GM12878 (cell line): ENCODE results near the gene SRSF1. TPM values are rescaled to one million over a fixed set of nuclear protein-coding genes. Genes with fewer than 3 reads are reported as not detected.

Source experiments
- ATAC-seq: fragments of 200-7000 bp; cut with Tn5 transposase; 3 replicates; pipeline ENCODE4 v1.9.1; 2020; ENCODE audit warnings: mild to moderate bottlenecking, moderate library complexity
- BruUV-seq: library from RNA; stranded (reverse); fragments of 400-500 nt; replicated peaks from 2 replicates; lab custom pipeline; 2021; lab: Mats Ljungman, UMichigan
- CTCF ChIA-PET: fragments of 300-600 bp; sonication (Branson Sonifier 250); formaldehyde crosslinking; extraction: SDS; loops from one replicate; lab custom pipeline; 2021; ENCODE audit warnings: inconsistent platforms; lab: Yijun Ruan, JAX
- POLR2A ChIA-PET: fragments of 350-600 bp; formaldehyde crosslinking; extraction: SDS; loops from one replicate; lab custom pipeline; 2021; ENCODE audit warnings: inconsistent platforms; lab: Charles Lee
- RAD21 ChIA-PET: fragments of 300-600 bp; sonication (Branson Sonifier 250); formaldehyde crosslinking; loops from one replicate; lab custom pipeline; 2023; ENCODE audit warnings: antibody characterized with exemption; ENCODE audit not compliant: unreplicated experiment; lab: Charles Lee
- SMC1A ChIA-PET: fragments of 300-600 bp; sonication (Branson Sonifier 250); formaldehyde crosslinking; loops from one replicate; lab custom pipeline; 2023; ENCODE audit not compliant: unreplicated experiment, uncharacterized antibody; lab: Charles Lee
- DNase-seq: peaks from one replicate; pipeline ENCODE4 v3.0.0-alpha.2; 2011; ENCODE audit warnings: low read depth, low spot score
- FAIRE-seq: peaks from 3 replicates; lab custom pipeline; 2011; peaks lifted over from hg19 to GRCh38; lab: Jason Lieb, UNC
- H2AFZ ChIP-seq: 2 replicates; pipeline ENCODE4 v1.6.0; 2011; ENCODE audit warnings: low read depth, low read length, control low read depth; ENCODE audit not compliant: control insufficient read depth
- H3K27ac ChIP-seq: 2 replicates; pipeline ENCODE4 v1.5.1; 2011; ENCODE audit warnings: control low read depth; ENCODE audit not compliant: control insufficient read depth, insufficient read depth
- H3K27me3 ChIP-seq, 2 experiments: replicated peaks in 1 of 2; 2 replicates each; pipeline versions ENCODE4 v1.6.0 to v1.6.1; 2011; ENCODE audit warnings: low read length in 1 of 2; ENCODE audit not compliant: control insufficient read depth in 2 of 2, insufficient read depth in 2 of 2
- H3K36me3 ChIP-seq, 2 experiments: 2 replicates each; pipeline ENCODE4 v1.5.1; 2011; ENCODE audit warnings: low read length in 1 of 2; ENCODE audit not compliant: control insufficient read depth in 2 of 2, insufficient read depth in 2 of 2
- H3K4me1 ChIP-seq: 2 replicates; pipeline ENCODE4 v1.6.1; 2011; ENCODE audit warnings: mild to moderate bottlenecking, low read length, moderate library complexity, mixed read lengths; ENCODE audit not compliant: control insufficient read depth, insufficient read depth
- H3K4me2 ChIP-seq: 2 replicates; pipeline ENCODE4 v1.6.0; 2011; ENCODE audit warnings: control low read depth; ENCODE audit not compliant: control insufficient read depth, insufficient read depth
- H3K4me3 ChIP-seq: fragments of 200-600 bp; sonication (generic); 2 replicates; pipeline ENCODE4 v1.5.1; 2016
- H3K79me2 ChIP-seq: 2 replicates; pipeline ENCODE4 v1.6.0; 2011; ENCODE audit warnings: low read length; ENCODE audit not compliant: control insufficient read depth, insufficient read depth
- H3K9ac ChIP-seq: 2 replicates; pipeline ENCODE4 v1.8.0; 2011; ENCODE audit warnings: low read length, control low read depth, mixed read lengths; ENCODE audit not compliant: control insufficient read depth, insufficient read depth
- H3K9me3 ChIP-seq: replicated peaks from 3 replicates; pipeline ENCODE4 v1.5.1; 2011; ENCODE audit warnings: mild to moderate bottlenecking, low read length; ENCODE audit not compliant: control insufficient read depth, insufficient read depth
- H4K20me1 ChIP-seq: 2 replicates; pipeline ENCODE4 v1.6.0; 2011; ENCODE audit not compliant: control insufficient read depth, insufficient read depth
- BACH1 ChIP-seq: fragments of 450-650 bp; IDR thresholded peaks from 2 replicates; pipeline ENCODE4 v1.6.1; 2017; ENCODE audit warnings: mild to moderate bottlenecking, borderline replicate concordance
- BHLHE40 ChIP-seq, 2 experiments: fragments of 450-650 bp in 1 of 2; IDR thresholded peaks; 2 replicates each; pipeline ENCODE4 v1.6.1; 2011 to 2017; ENCODE audit warnings: low read depth in 2 of 2, borderline replicate concordance in 1 of 2, improper control_type of control experiment in 1 of 2, low read length in 1 of 2, mild to moderate bottlenecking in 1 of 2
- BMI1 ChIP-seq: fragments of 450-650 bp; IDR thresholded peaks from 2 replicates; pipeline ENCODE4 v1.6.1; 2016; ENCODE audit warnings: mild to moderate bottlenecking, moderate library complexity, borderline replicate concordance
- CHD2 ChIP-seq: IDR thresholded peaks from 2 replicates; pipeline ENCODE4 v1.6.1; 2011; ENCODE audit warnings: low read depth, low read length, improper control_type of control experiment, borderline replicate concordance
- LARP7 ChIP-seq: fragments of 450-650 bp; IDR thresholded peaks from 2 replicates; pipeline ENCODE4 v1.6.1; 2017; ENCODE audit warnings: mild to moderate bottlenecking
- MYC ChIP-seq: IDR thresholded peaks from 2 replicates; pipeline ENCODE4 v1.6.1; 2011; ENCODE audit warnings: mild to moderate bottlenecking, low read length, moderate library complexity, inconsistent platforms; ENCODE audit not compliant: insufficient read depth, insufficient replicate concordance, insufficient read length, severe bottlenecking
- PML ChIP-seq: IDR thresholded peaks from 2 replicates; pipeline ENCODE4 v1.6.1; 2012; ENCODE audit warnings: low read length, inconsistent platforms
- POLR2A ChIP-seq: IDR thresholded peaks from 2 replicates; pipeline ENCODE4 v1.6.1; 2011; ENCODE audit warnings: low read depth, mild to moderate bottlenecking, low read length
- SMAD1 ChIP-seq: fragments of 450-650 bp; IDR thresholded peaks from 2 replicates; pipeline ENCODE4 v1.6.1; 2018; ENCODE audit warnings: mild to moderate bottlenecking, low read depth; ENCODE audit not compliant: partially characterized antibody
- SMAD5 ChIP-seq: IDR thresholded peaks from 2 replicates; pipeline ENCODE4 v1.6.1; 2016; ENCODE audit warnings: antibody characterized with exemption, low read depth
- SMC3 ChIP-seq: IDR thresholded peaks from 2 replicates; pipeline ENCODE4 v1.6.1; 2011; ENCODE audit warnings: low read length, improper control_type of control experiment, borderline replicate concordance
- TCF12 ChIP-seq: IDR thresholded peaks from 2 replicates; pipeline ENCODE4 v1.6.1; 2011; ENCODE audit warnings: low read depth, mild to moderate bottlenecking, low read length
- YBX1 ChIP-seq: fragments of 450-650 bp; IDR thresholded peaks from 2 replicates; pipeline ENCODE4 v1.6.1; 2016; ENCODE audit warnings: antibody characterized with exemption
- WGBS: methylation state at CpG from one replicate; pipeline ENCODE4 v1.1.6; 2016; ENCODE audit warnings: low lambda C conversion rate; ENCODE audit not compliant: insufficient replicate concordance, insufficient coverage; ENCODE audit errors: missing lambda C conversion rate; 5-methylcytosine and 5-hydroxymethylcytosine counted together
- in situ Hi-C: fragments of 300-500 bp; cut with MboI; formaldehyde crosslinking; loops from 9 replicates; pipeline ENCODE4 v1.14.3; 2018; ENCODE audit warnings: mixed read lengths
- intact Hi-C: fragments of 100-400 bp; cut with micrococcal nuclease; formaldehyde crosslinking; loops from one replicate; pipeline ENCODE4 v1.14.2; 2022; ENCODE audit not compliant: unreplicated experiment
- polyA plus RNA-seq, 11 experiments: library from polyadenylated mRNA; depleted of rRNA in 4 of 11; unstranded in 6 of 11; stranded (reverse) in 5 of 11; fragments of >200 nt; fragmentation: Nextera tagmentation in 4 of 11; fragmentation: Illumina TruSeq in 1 of 11; extraction: Ambion mirVana in 4 of 11; extraction: Trizol in 1 of 11; gene quantifications; 1 replicate in 1 of 11; 2 replicates in 10 of 11; pipeline versions ENCODE4 v1.2.1 to v1.2.3, GENCODE V29; 2011 to 2016; ENCODE audit warnings: inconsistent platforms in 2 of 11, missing spikeins in 2 of 11, low read depth in 1 of 11
- total RNA-seq, 4 experiments: library from RNA; depleted of rRNA in 3 of 4; stranded (reverse); fragments of >200 nt in 3 of 4; fragmentation: Illumina TruSeq in 1 of 4; extraction: Trizol in 1 of 4; gene quantifications; 2 replicates each; pipeline versions ENCODE4 v1.2.1 to v1.2.3, GENCODE V29; 2013 to 2021
- TF ChIP-seq, protein P1 (sequence below): fragments of 450-650 bp; IDR thresholded peaks from 2 replicates; pipeline ENCODE4 v1.6.1; 2016; ENCODE audit warnings: mild to moderate bottlenecking
- TF ChIP-seq, protein P2 (sequence below): fragments of 450-650 bp; conservative IDR thresholded peaks from 2 replicates; pipeline ENCODE4 v1.6.1; 2017; ENCODE audit warnings: mild to moderate bottlenecking, moderate library complexity

The SRSF1 gene
- total and polyA plus RNA-seq, 10 of the 15 experiments (the other 5 are each of a cell fraction or from before 2014, with no cell fraction given) = 101 to 474 (median 404) TPM

DNA sequence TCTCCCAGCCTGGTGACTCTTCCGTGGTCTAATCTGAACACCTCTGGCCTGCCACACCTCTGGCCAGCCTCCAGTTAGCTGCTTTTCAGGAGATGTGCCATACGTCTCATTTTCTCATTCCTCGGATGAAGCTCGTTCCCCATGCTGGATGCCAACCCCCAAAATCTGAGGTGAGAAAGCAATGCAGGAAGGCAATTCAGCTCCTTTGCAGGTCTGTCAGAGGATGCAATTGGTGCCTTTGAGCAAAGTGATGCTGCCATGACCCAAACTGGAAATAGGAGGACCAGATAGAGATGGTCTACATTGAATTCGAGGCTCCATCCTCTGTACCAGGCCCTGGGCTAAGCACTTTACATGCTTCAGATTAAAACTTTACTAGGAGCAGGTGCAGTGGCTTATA lies 40.8 kb downstream of the SRSF1 start:
- H3K27ac ChIP-seq = no peak overlapping the region
- H3K4me3 ChIP-seq = no peak overlapping the region
- H3K36me3 ChIP-seq = no peaks in the 10 kb centered on the region
- no peak overlapping the region for H3K9ac ChIP-seq
- H3K27me3 ChIP-seq = no peaks in the 10 kb centered on the region
- H4K20me1 ChIP-seq = no peaks in the 10 kb centered on the region
- SMC1A ChIA-PET = interaction anchor here (1.0 to 1.7 kb wide), 4 partner anchors 9 to 106 kb away, joined by 3 to 6 read pairs (median 4); no protein-coding TSS in a partner anchor
- H3K9me3 ChIP-seq = no peaks in the 10 kb centered on the region
- 55% methylated on average over 5 of the region's 5 CpGs for WGBS
- in situ Hi-C loops = no loop called here
- DNase-seq (no peak), ATAC-seq (no peak), FAIRE-seq (no peak)
- POLR2A ChIA-PET = interaction anchor here (0.7 kb wide), 1 partner anchor 40 kb away, joined by 4 read pairs; no protein-coding TSS in a partner anchor
- no peaks in the 10 kb centered on the region for H3K79me2 ChIP-seq
- no peak for TF ChIP-seq BACH1
- TF ChIP-seq LARP7 = no peak
- no peak for TF ChIP-seq PML
- no peak for TF ChIP-seq MYC
- TF ChIP-seq, protein P1, sequence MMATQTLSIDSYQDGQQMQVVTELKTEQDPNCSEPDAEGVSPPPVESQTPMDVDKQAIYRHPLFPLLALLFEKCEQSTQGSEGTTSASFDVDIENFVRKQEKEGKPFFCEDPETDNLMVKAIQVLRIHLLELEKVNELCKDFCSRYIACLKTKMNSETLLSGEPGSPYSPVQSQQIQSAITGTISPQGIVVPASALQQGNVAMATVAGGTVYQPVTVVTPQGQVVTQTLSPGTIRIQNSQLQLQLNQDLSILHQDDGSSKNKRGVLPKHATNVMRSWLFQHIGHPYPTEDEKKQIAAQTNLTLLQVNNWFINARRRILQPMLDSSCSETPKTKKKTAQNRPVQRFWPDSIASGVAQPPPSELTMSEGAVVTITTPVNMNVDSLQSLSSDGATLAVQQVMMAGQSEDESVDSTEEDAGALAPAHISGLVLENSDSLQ = no peak
- TF ChIP-seq CHD2 = no peak
- TF ChIP-seq BHLHE40 (IDR thresholded peaks at IDR 0.05; ENCODE audit: borderline replicate concordance in 1 of 2, low read depth in 2 of 2, low read length in 1 of 2) = no peak
- TF ChIP-seq YBX1 = no peak
- no peak for TF ChIP-seq SMAD1
- TF ChIP-seq SMC3 = no peak
- no peak for TF ChIP-seq SMAD5
- TF ChIP-seq, protein P2, sequence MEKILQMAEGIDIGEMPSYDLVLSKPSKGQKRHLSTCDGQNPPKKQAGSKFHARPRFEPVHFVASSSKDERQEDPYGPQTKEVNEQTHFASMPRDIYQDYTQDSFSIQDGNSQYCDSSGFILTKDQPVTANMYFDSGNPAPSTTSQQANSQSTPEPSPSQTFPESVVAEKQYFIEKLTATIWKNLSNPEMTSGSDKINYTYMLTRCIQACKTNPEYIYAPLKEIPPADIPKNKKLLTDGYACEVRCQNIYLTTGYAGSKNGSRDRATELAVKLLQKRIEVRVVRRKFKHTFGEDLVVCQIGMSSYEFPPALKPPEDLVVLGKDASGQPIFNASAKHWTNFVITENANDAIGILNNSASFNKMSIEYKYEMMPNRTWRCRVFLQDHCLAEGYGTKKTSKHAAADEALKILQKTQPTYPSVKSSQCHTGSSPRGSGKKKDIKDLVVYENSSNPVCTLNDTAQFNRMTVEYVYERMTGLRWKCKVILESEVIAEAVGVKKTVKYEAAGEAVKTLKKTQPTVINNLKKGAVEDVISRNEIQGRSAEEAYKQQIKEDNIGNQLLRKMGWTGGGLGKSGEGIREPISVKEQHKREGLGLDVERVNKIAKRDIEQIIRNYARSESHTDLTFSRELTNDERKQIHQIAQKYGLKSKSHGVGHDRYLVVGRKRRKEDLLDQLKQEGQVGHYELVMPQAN = no peak
- TF ChIP-seq TCF12 = no peak
- TF ChIP-seq POLR2A = no peak
- no peak for TF ChIP-seq BMI1
- no TSS peak for BruUV-seq
- CTCF ChIA-PET = interaction anchor here (1.0 to 1.8 kb wide), 6 partner anchors 14 to 108 kb away, joined by 3 to 6 read pairs (median 4); no protein-coding TSS in a partner anchor
- no peaks in the 10 kb centered on the region for H3K4me1 ChIP-seq
- H3K4me2 ChIP-seq = no peak overlapping the region
- intact Hi-C loops = no loop called here
- RAD21 ChIA-PET = interaction anchor here (1.7 kb wide), 1 partner anchor 33 kb away, joined by 4 read pairs; no protein-coding TSS in a partner anchor
- H2AFZ ChIP-seq = no peak overlapping the region
